Gastrocnemius medialis (tissue), 4 donors: ENCODE data around the gene SEPTIN5.

ENCODE experiments used
- CTCF ChIP-seq, 5 experiments: fragments of 450-650 bp in 3 of 5; fragments of 200-600 bp in 2 of 5; sonication (generic) in 2 of 5; IDR thresholded peaks in 4 of 5; conservative IDR thresholded peaks in 1 of 5; 1 replicate in 4 of 5; 2 replicates in 1 of 5; pipeline ENCODE4 v1.5.1; 2016 to 2019; ENCODE audit warnings: antibody characterized with exemption in 5 of 5, mild to moderate bottlenecking in 3 of 5, moderate library complexity in 3 of 5
- POLR2A ChIP-seq, 2 donors: fragments of 450-650 bp; IDR thresholded peaks; one replicate each; pipeline ENCODE4 v1.6.1; 2017; ENCODE audit warnings: antibody characterized with exemption in 2 of 2, mild to moderate bottlenecking in 2 of 2, moderate library complexity in 2 of 2

GRCh38 chr22:19686946-19687345, 27.4 kb upstream of the SEPTIN5 start:
- no peak for TF ChIP-seq POLR2A (IDR thresholded peaks at IDR 0.05)
- TF ChIP-seq CTCF (IDR thresholded peaks at IDR 0.05 in 4 of 5, conservative IDR thresholded peaks at IDR 0.05 in 1 of 5) = no peak
